A673 (cell line): ENCODE data around the gene NSRP1. TPM values are rescaled to one million over a fixed set of nuclear protein-coding genes. Genes with fewer than 3 reads are reported as not detected.

ENCODE experiments used
- BruUV-seq: library from RNA; stranded (reverse); fragments of 400-500 nt; replicated peaks from 2 replicates; lab custom pipeline; 2021; lab: Mats Ljungman, UMichigan
- CTCF ChIA-PET: fragments of 300-600 bp; sonication (Branson Sonifier 250); formaldehyde crosslinking; loops from one replicate; lab custom pipeline; 2022; ENCODE audit warnings: antibody characterized with exemption; lab: Charles Lee
- POLR2A ChIA-PET: fragments of 300-600 bp; sonication (Branson Sonifier 250); formaldehyde crosslinking; loops from one replicate; lab custom pipeline; 2022; ENCODE audit warnings: antibody characterized with exemption; ENCODE audit not compliant: low non-redundant PET; lab: Charles Lee
- DNase-seq: peaks from one replicate; pipeline ENCODE4 v3.0.0-alpha.2; 2015; ENCODE audit warnings: low spot score
- H3K27ac ChIP-seq: fragments of 200-600 bp; sonication (generic); 2 replicates; pipeline ENCODE4 v1.5.1; 2016; ENCODE audit warnings: mixed run types, low read depth, mild to moderate bottlenecking, mixed read lengths, antibody characterized with exemption, low read length; ENCODE audit not compliant: poor library complexity, severe bottlenecking
- H3K27me3 ChIP-seq: fragments of 200-600 bp; sonication (generic); replicated peaks from 2 replicates; pipeline ENCODE4 v1.6.1; 2017; ENCODE audit warnings: mixed run types, low read depth, mild to moderate bottlenecking, mixed read lengths, antibody characterized with exemption, low read length; ENCODE audit not compliant: insufficient read depth, poor library complexity
- H3K36me3 ChIP-seq: fragments of 200-600 bp; sonication (generic); 2 replicates; pipeline ENCODE4 v1.6.1; 2016; ENCODE audit warnings: mixed run types, mild to moderate bottlenecking, mixed read lengths, antibody characterized with exemption, low read length; ENCODE audit not compliant: insufficient read depth, poor library complexity, severe bottlenecking
- H3K4me1 ChIP-seq: fragments of 200-600 bp; sonication (generic); 2 replicates; pipeline ENCODE4 v1.6.1; 2017; ENCODE audit warnings: mixed run types, mild to moderate bottlenecking, mixed read lengths, antibody characterized with exemption, low read length; ENCODE audit not compliant: insufficient read depth, poor library complexity, severe bottlenecking
- H3K4me3 ChIP-seq: fragments of 200-600 bp; sonication (generic); 2 replicates; pipeline ENCODE4 v1.5.1; 2016; ENCODE audit warnings: low read depth, mixed run types, mild to moderate bottlenecking, mixed read lengths, low read length; ENCODE audit not compliant: poor library complexity, severe bottlenecking
- H3K9me3 ChIP-seq: fragments of 200-600 bp; sonication (generic); 2 replicates; pipeline ENCODE4 v1.6.1; 2016; ENCODE audit warnings: mixed run types, low read depth, mild to moderate bottlenecking, mixed read lengths, antibody characterized with exemption, low read length; ENCODE audit not compliant: poor library complexity, severe bottlenecking
- EZH2 ChIP-seq: fragments of 200-600 bp; sonication (generic); IDR thresholded peaks from 2 replicates; pipeline ENCODE4 v1.6.1; 2017; ENCODE audit warnings: borderline replicate concordance, low read depth, mild to moderate bottlenecking, mixed read lengths, antibody characterized with exemption, low read length; ENCODE audit not compliant: poor library complexity, severe bottlenecking
- intact Hi-C: fragments of 100-400 bp; cut with micrococcal nuclease; formaldehyde crosslinking; loops from one replicate; pipeline ENCODE4 v1.10.0; 2022; ENCODE audit not compliant: unreplicated experiment
- total RNA-seq: library from RNA; stranded (reverse); gene quantifications from 2 replicates; pipeline ENCODE4 v1.2.3, GENCODE V29; 2021
- TF ChIP-seq, protein P1 (sequence below): fragments of 300-800, 200-600 bp; sonication (generic); conservative IDR thresholded peaks from 2 replicates; pipeline ENCODE4 v1.5.1; 2017; ENCODE audit warnings: low read depth, mild to moderate bottlenecking, antibody characterized with exemption, low read length, moderate library complexity, mixed read lengths

The NSRP1 gene
- total RNA-seq, 1 experiment from 2014 or later, result 43.5 TPM

DNA sequence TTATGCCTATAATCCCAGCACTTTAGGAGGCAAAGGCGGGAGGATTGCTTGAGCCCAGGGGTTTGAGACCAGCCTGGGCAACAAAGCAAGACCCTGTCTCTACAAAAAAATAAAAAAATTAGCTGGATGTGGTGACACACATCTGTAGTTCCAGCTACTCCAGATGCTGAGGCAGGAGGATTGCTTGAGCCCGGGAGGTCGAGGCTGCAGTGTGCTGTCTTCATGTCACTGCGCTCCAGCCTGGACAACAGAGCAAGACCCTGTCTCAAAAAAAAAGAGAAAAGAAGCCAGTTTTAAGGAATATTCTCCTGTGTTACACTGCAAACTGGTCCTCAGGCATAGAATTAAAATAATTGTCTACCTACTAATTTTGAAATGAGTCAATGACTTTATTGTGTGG is 47.9 kb downstream of the NSRP1 start:
- no peaks in the 10 kb centered on the region for H3K27me3 ChIP-seq
- ChIA-PET POLR2A (no interaction called here), CTCF (no interaction called here)
- no TSS peak for BruUV-seq
- no peak overlapping the region for H3K27ac ChIP-seq
- TF ChIP-seq EZH2, result no peak
- TF ChIP-seq, protein P1, sequence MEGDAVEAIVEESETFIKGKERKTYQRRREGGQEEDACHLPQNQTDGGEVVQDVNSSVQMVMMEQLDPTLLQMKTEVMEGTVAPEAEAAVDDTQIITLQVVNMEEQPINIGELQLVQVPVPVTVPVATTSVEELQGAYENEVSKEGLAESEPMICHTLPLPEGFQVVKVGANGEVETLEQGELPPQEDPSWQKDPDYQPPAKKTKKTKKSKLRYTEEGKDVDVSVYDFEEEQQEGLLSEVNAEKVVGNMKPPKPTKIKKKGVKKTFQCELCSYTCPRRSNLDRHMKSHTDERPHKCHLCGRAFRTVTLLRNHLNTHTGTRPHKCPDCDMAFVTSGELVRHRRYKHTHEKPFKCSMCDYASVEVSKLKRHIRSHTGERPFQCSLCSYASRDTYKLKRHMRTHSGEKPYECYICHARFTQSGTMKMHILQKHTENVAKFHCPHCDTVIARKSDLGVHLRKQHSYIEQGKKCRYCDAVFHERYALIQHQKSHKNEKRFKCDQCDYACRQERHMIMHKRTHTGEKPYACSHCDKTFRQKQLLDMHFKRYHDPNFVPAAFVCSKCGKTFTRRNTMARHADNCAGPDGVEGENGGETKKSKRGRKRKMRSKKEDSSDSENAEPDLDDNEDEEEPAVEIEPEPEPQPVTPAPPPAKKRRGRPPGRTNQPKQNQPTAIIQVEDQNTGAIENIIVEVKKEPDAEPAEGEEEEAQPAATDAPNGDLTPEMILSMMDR, result no peak
- intact Hi-C loops, result no loop called here
- H3K4me1 ChIP-seq, result peaks cover 15% of the 10 kb centered on the region
- H3K9me3 ChIP-seq, result peaks cover 11% of the 10 kb centered on the region
- H3K4me3 ChIP-seq, result no peak overlapping the region
- no peak for DNase-seq
- H3K36me3 ChIP-seq, result peaks cover 16% of the 10 kb centered on the region

DNA sequence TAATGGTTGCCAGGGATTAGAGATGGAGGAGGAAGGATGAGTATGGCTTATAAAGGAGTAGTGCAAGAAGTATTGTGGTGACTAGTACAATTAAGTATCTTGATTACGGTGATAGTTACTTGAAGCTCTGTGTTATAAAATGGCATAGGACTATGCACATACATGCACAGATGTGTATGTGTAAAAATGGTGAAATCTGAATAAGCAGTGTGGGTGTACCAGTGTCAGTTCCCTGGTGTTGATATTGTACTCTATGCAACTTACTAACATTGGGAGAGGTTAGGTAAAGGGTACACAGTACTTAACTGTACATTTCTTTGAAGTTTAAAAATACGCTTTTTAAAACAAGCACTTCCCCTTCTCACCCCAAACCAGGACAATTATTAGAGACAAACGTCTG is 48.5 kb downstream of the NSRP1 start:
- Histone ChIP-seq H3K9me3 (peaks cover 9% of the 10 kb centered on the region), H3K27ac (no peak overlapping the region), H3K27me3 (no peaks in the 10 kb centered on the region), H3K36me3 (peaks cover 10% of the 10 kb centered on the region), H3K4me1 (peaks cover 15% of the 10 kb centered on the region), H3K4me3 (no peak overlapping the region)
- CTCF ChIA-PET, result no interaction called here
- BruUV-seq, result no TSS peak
- POLR2A ChIA-PET, result no interaction called here
- TF ChIP-seq EZH2, result no peak
- TF ChIP-seq, protein P1, result no peak
- intact Hi-C loops, result no loop called here
- DNase-seq, result no peak

DNA sequence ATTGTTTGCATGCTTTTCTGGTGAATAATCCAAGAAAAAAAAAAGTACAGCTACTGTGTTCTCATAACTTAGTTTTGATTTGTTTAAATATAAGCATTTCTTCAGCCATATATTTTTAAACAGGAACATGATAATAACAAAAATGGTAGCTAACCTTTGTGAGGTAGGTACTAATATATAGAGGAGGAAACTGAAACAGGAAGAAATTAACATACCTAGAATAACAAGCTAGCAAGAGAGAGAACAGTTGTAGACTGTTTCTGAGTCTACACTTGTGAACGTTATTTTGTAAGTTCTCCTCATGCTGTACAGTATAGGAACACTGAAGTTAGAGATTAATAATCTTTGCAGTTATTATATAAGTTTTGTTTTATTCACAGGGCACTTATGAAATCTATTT is 49.3 kb downstream of the NSRP1 start:
- H3K27ac ChIP-seq, result no peak overlapping the region
- intact Hi-C loops, result no loop called here
- no peak for DNase-seq
- no peak overlapping the region for H3K4me3 ChIP-seq
- peaks cover 1% of the 10 kb centered on the region for H3K9me3 ChIP-seq
- H3K4me1 ChIP-seq, result peaks cover 15% of the 10 kb centered on the region
- H3K27me3 ChIP-seq, result no peaks in the 10 kb centered on the region
- ChIA-PET CTCF (no interaction called here), POLR2A (no interaction called here)
- no peak for TF ChIP-seq EZH2
- TF ChIP-seq, protein P1, result no peak
- no TSS peak for BruUV-seq
- peaks cover 2% of the 10 kb centered on the region for H3K36me3 ChIP-seq
